Endothelial cell of hepatic sinusoid (primary cell): ENCODE data around the gene GLI2.

Experiments used
- in situ Hi-C: cut with HindIII; loops from 2 replicates; pipeline ENCODE4 v1.10.0; 2017; ENCODE audit warnings: low sequenced_read_pairs

Gene GLI2

GRCh38 chr2:120709608-120710041, 26.0 kb upstream of the GLI2 start:
- in situ Hi-C loops, result loop anchor here (10.0 kb wide), 1 partner anchor 95 kb away; no protein-coding TSS in a partner anchor

GRCh38 chr2:120710256-120710655, 25.4 kb upstream of the GLI2 start:
- in situ Hi-C loops, result no loop called here

- in situ Hi-C loops, result no loop called here
Measured at GRCh38 chr2:120711694-120712093, 24.0 kb upstream of the GLI2 start.

- in situ Hi-C loops, result no loop called here
Measured at GRCh38 chr2:120712180-120712681, 23.4 kb upstream of the GLI2 start.

- in situ Hi-C loops, result no loop called here
Measured at GRCh38 chr2:120715353-120715752, 20.3 kb upstream of the GLI2 start.

- in situ Hi-C loops, result no loop called here
Measured at GRCh38 chr2:120715941-120716340, 19.7 kb upstream of the GLI2 start.

GRCh38 chr2:120716641-120717585, 18.8 kb upstream of the GLI2 start:
- in situ Hi-C loops, result no loop called here

- in situ Hi-C loops, result no loop called here
Measured at GRCh38 chr2:120719491-120719890, 16.2 kb upstream of the GLI2 start.

GRCh38 chr2:120720231-120720630, 15.4 kb upstream of the GLI2 start:
- in situ Hi-C loops, result no loop called here

GRCh38 chr2:120720746-120721375, 14.8 kb upstream of the GLI2 start:
- in situ Hi-C loops, result no loop called here

- in situ Hi-C loops, result no loop called here
Measured at GRCh38 chr2:120722246-120722567, 13.5 kb upstream of the GLI2 start.

- in situ Hi-C loops, result no loop called here
Measured at GRCh38 chr2:120722568-120723421, 12.9 kb upstream of the GLI2 start.

GRCh38 chr2:120726245-120726644, 9.4 kb upstream of the GLI2 start:
- in situ Hi-C loops, result no loop called here

GRCh38 chr2:120729406-120730399, 6.0 kb upstream of the GLI2 start:
- in situ Hi-C loops, result no loop called here

- in situ Hi-C loops, result no loop called here
Measured at GRCh38 chr2:120731175-120731574, 4.5 kb upstream of the GLI2 start.

- in situ Hi-C loops, result no loop called here
Measured at GRCh38 chr2:120732506-120733237, 3.0 kb upstream of the GLI2 start.

GRCh38 chr2:120733238-120733932, 2.3 kb upstream of the GLI2 start:
- in situ Hi-C loops, result no loop called here

- in situ Hi-C loops, result loop anchor here (5.0 kb wide), 2 partner anchors 33 to 47 kb away; no protein-coding TSS in a partner anchor
Measured at GRCh38 chr2:120734930-120735651, 577 bp upstream of the GLI2 start.
